ENCODE data around the gene MYH14. TPM values are rescaled to one million over a fixed set of nuclear protein-coding genes. Genes with fewer than 3 reads are reported as not detected.

MYH14 gene
- total RNA-seq, 4 donors from 2014 or later: 110 to 329 (median 202) TPM

GRCh38 chr19:50273821-50274220, 70.4 kb downstream of the MYH14 start:
- TF ChIP-seq CTCF (IDR thresholded peaks at IDR 0.05) (no peak), POLR2A (IDR thresholded peaks at IDR 0.05) (no peak)
- H3K4me3 ChIP-seq (ENCODE audit: low read depth, poor library complexity, severe bottlenecking): no peak overlapping the region
- intact Hi-C loops (cut with DNase I; ENCODE audit: low total_unique reads): no loop called here
- DNase-seq (ENCODE audit: low spot score in 2 of 2): no peak
- 84 to 89% methylated on average over 7 of the region's 7 CpGs for WGBS, 2 donors

GRCh38 chr19:50275577-50276368, 72.4 kb downstream of the MYH14 start:
- intact Hi-C loops (cut with DNase I; ENCODE audit: low total_unique reads): no loop called here
- no peak for DNase-seq (ENCODE audit: low spot score in 2 of 2)
- WGBS, 2 donors: 69 to 72% methylated on average over 13 to 26 of the region's 26 CpGs
- no peak overlapping the region for H3K4me3 ChIP-seq (ENCODE audit: low read depth, poor library complexity, severe bottlenecking)
- TF ChIP-seq POLR2A (IDR thresholded peaks at IDR 0.05): no peak
- TF ChIP-seq CTCF (IDR thresholded peaks at IDR 0.05): no peak

- no peak for DNase-seq (ENCODE audit: low spot score in 2 of 2)
- intact Hi-C loops (cut with DNase I; ENCODE audit: low total_unique reads): no loop called here
- WGBS, 2 donors: 84 to 88% methylated on average over 15 of the region's 15 CpGs
- TF ChIP-seq POLR2A (IDR thresholded peaks at IDR 0.05) (no peak), CTCF (IDR thresholded peaks at IDR 0.05) (no peak)
- no peak overlapping the region for H3K4me3 ChIP-seq (ENCODE audit: low read depth, poor library complexity, severe bottlenecking)
These were observed 73.1 kb downstream of the MYH14 start for GRCh38 chr19:50276370-50277063.

GRCh38 chr19:50277966-50278580, 74.7 kb downstream of the MYH14 start:
- no peak for DNase-seq (ENCODE audit: low spot score in 2 of 2)
- 89 to 92% methylated on average over 14 of the region's 14 CpGs for WGBS, 2 donors
- intact Hi-C loops (cut with DNase I; ENCODE audit: low total_unique reads): no loop called here
- TF ChIP-seq CTCF (IDR thresholded peaks at IDR 0.05) (no peak), POLR2A (IDR thresholded peaks at IDR 0.05) (no peak)
- no peak overlapping the region for H3K4me3 ChIP-seq (ENCODE audit: low read depth, poor library complexity, severe bottlenecking)

- intact Hi-C loops (cut with DNase I; ENCODE audit: low total_unique reads): no loop called here
- H3K4me3 ChIP-seq (ENCODE audit: low read depth, poor library complexity, severe bottlenecking): no peak overlapping the region
- no peak for DNase-seq (ENCODE audit: low spot score in 2 of 2)
- WGBS, 2 donors: 84 to 85% methylated on average over 9 to 14 of the region's 14 CpGs
- TF ChIP-seq CTCF (IDR thresholded peaks at IDR 0.05) (no peak), POLR2A (IDR thresholded peaks at IDR 0.05) (no peak)
These were observed 76.7 kb downstream of the MYH14 start for GRCh38 chr19:50280074-50280473.
